K562 (cell line): ENCODE results near the gene ARID3A. TPM values are rescaled to one million over a fixed set of nuclear protein-coding genes. Genes with fewer than 3 reads are reported as not detected.

Source experiments
- AFF4 ChIP-seq: sonication (generic); formaldehyde crosslinking; IDR thresholded peaks from 2 replicates; pipeline ENCODE4 v1.8.0; 2023; ENCODE audit warnings: mild to moderate bottlenecking, missing genetic modification reagents
- BACH1 ChIP-seq: fragments of 200-800 bp; sonication (Bioruptor generic); IDR thresholded peaks from 2 replicates; pipeline ENCODE4 v1.6.1; 2016; ENCODE audit warnings: missing genetic modification characterization, missing compliant biosample characterization
- BHLHE40 ChIP-seq: IDR thresholded peaks from 2 replicates; pipeline ENCODE4 v1.6.1; 2011; ENCODE audit warnings: low read length, improper control_type of control experiment
- CAMTA2 ChIP-seq: fragments of 250-450 bp; sonication (Bioruptor Pico); conservative IDR thresholded peaks from 2 replicates; pipeline ENCODE4 v1.5.1; 2022
- CEBPB ChIP-seq: fragments of 450-650 bp; IDR thresholded peaks from 2 replicates; pipeline ENCODE4 v1.6.1; 2016; ENCODE audit warnings: missing genetic modification characterization, missing compliant biosample characterization
- E4F1 ChIP-seq: fragments of 250-450 bp; sonication (Bioruptor Pico); IDR thresholded peaks from 2 replicates; pipeline ENCODE4 v1.5.0; 2021; ENCODE audit warnings: mild to moderate bottlenecking, borderline replicate concordance
- ELK3 ChIP-seq: fragments of 450-650 bp; formaldehyde crosslinking; IDR thresholded peaks from 2 replicates; pipeline ENCODE4 v1.4.0; 2020; ENCODE audit warnings: mild to moderate bottlenecking
- FOS ChIP-seq: IDR thresholded peaks from 3 replicates; pipeline ENCODE4 v1.6.1; 2011; ENCODE audit not compliant: insufficient read length; ENCODE audit errors: extremely low read depth
- ILF3 ChIP-seq: fragments of 450-650 bp; IDR thresholded peaks from 2 replicates; pipeline ENCODE4 v1.6.1; 2018; ENCODE audit warnings: antibody characterized with exemption, mild to moderate bottlenecking, moderate library complexity, borderline replicate concordance
- MAFG ChIP-seq: fragments of 450-650 bp; conservative IDR thresholded peaks from 2 replicates; pipeline ENCODE4 v1.6.1; 2016; ENCODE audit warnings: missing genetic modification characterization, missing compliant biosample characterization
- MITF ChIP-seq: IDR thresholded peaks from 2 replicates; pipeline ENCODE4 v1.6.1; 2014; ENCODE audit warnings: antibody characterized with exemption
- NR3C1 ChIP-seq: sonication (generic); formaldehyde crosslinking; IDR thresholded peaks from 2 replicates; pipeline ENCODE4 v1.8.1; 2022; ENCODE audit warnings: missing genetic modification reagents
- PCBP1 ChIP-seq: fragments of 200-400 bp; formaldehyde crosslinking; IDR thresholded peaks from 2 replicates; pipeline ENCODE4 v1.6.1; 2018; ENCODE audit warnings: mild to moderate bottlenecking, low read depth, low read length; ENCODE audit not compliant: poor library complexity, severe bottlenecking
- PCBP2 ChIP-seq: fragments of 200-400 bp; formaldehyde crosslinking; IDR thresholded peaks from 2 replicates; pipeline ENCODE4 v1.6.1; 2018; ENCODE audit warnings: low read length, low read depth, mild to moderate bottlenecking, moderate library complexity; ENCODE audit not compliant: poor library complexity, severe bottlenecking
- RB1 ChIP-seq: fragments of 450-650 bp; IDR thresholded peaks from 2 replicates; pipeline ENCODE4 v1.6.1; 2017; ENCODE audit warnings: low read depth, mild to moderate bottlenecking
- RBM25 ChIP-seq: fragments of 200-400 bp; formaldehyde crosslinking; IDR thresholded peaks from 2 replicates; pipeline ENCODE4 v1.6.1; 2018; ENCODE audit warnings: low read length, low read depth, moderate library complexity; ENCODE audit not compliant: severe bottlenecking
- SP1 ChIP-seq: sonication (generic); formaldehyde crosslinking; IDR thresholded peaks from 2 replicates; pipeline ENCODE4 v1.8.1; 2022; ENCODE audit warnings: mild to moderate bottlenecking, missing genetic modification reagents
- ZNF263 ChIP-seq: sonication (generic); formaldehyde crosslinking; IDR thresholded peaks from 2 replicates; pipeline ENCODE4 v1.8.0; 2022; ENCODE audit warnings: mild to moderate bottlenecking, missing genetic modification reagents, borderline replicate concordance
- ZNF717 ChIP-seq: fragments of 250-450 bp; sonication (Bioruptor Pico); IDR thresholded peaks from 2 replicates; pipeline ENCODE4 v1.5.0; 2021
- polyA plus RNA-seq, 8 experiments: library from polyadenylated mRNA; depleted of rRNA in 4 of 8; stranded (reverse) in 5 of 8; unstranded in 3 of 8; fragments of >200 nt; fragmentation: Nextera tagmentation in 2 of 8; fragmentation: Illumina TruSeq in 1 of 8; extraction: Ambion mirVana in 2 of 8; extraction: Trizol in 1 of 8; gene quantifications; 2 replicates each; pipeline versions ENCODE4 v1.2.1 to v1.2.3, GENCODE V29; 2011 to 2014; ENCODE audit warnings: inconsistent platforms in 1 of 8, missing spikeins in 1 of 8
- total RNA-seq, 7 experiments: library from RNA; depleted of rRNA in 6 of 7; stranded (reverse); fragments of >200 nt in 6 of 7; fragmentation: Illumina TruSeq in 2 of 7; extraction: Trizol in 2 of 7; gene quantifications; 2 replicates each; pipeline versions ENCODE4 v1.2.1 to v1.2.3, GENCODE V29; 2011 to 2021; ENCODE audit warnings: low replicate concordance in 1 of 7

ARID3A gene
- total and polyA plus RNA-seq, 9 of the 15 experiments (the other 6 are each of a cell fraction or from before 2014, with no cell fraction given) = 1.4 to 118 (median 31.2) TPM

- TF ChIP-seq AFF4 (CRISPR knock-in tag) (no peak), FOS (no peak), ILF3 (no peak), CEBPB (tag) (no peak), MAFG (no peak), CAMTA2 (no peak), BACH1 (tag) (no peak), PCBP2 (no peak), ZNF263 (CRISPR knock-in tag) (no peak; the same call in 1 of the 2 replicates), RB1 (peak; percentile 45; the same call in 1 of the 2 replicates), PCBP1 (no peak), E4F1 (no peak), MITF (no peak), RBM25 (no peak), ZNF717 (CRISPR knock-in tag) (no peak), ELK3 (CRISPR knock-in tag) (no peak), BHLHE40 (peak; percentile 16; the same call in 1 of the 2 replicates), NR3C1 (CRISPR knock-in tag) (no peak), SP1 (CRISPR knock-in tag) (peak; percentile 43; the same call in 1 of the 2 replicates)
Measured at GRCh38 chr19:1000095-1000494, 74.3 kb downstream of the ARID3A start, which contains the start of gene GRIN3B (continued).
